HG02798 (cell line): ENCODE data around the gene NGF.

ENCODE experiments used
- ATAC-seq: cut with Tn5 transposase; IDR thresholded peaks from one replicate; pipeline ENCODE4 v1.9.1; 2021; ENCODE audit warnings: mild to moderate bottlenecking; ENCODE audit not compliant: unreplicated experiment, poor library complexity

Gene NGF

DNA sequence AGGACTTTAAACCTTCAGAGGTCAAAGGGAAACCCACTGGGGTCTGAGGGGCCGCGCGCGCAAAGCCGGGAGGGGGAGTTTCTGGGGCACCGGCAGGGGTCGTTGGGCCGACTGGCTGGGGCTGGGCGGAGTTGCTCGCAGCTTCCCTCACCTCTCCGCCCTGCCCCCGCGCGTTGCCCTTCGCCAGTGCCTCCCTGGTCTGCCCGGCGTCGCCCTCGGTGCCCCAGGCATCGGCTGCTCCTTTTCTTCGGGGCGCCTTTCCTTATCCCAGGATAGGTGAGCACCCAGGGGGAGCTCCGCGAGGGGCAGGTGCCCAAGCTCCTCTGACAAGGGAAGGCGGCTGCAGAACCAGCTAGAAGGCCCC is 390 bp upstream of the NGF start:
- no peak for ATAC-seq

DNA sequence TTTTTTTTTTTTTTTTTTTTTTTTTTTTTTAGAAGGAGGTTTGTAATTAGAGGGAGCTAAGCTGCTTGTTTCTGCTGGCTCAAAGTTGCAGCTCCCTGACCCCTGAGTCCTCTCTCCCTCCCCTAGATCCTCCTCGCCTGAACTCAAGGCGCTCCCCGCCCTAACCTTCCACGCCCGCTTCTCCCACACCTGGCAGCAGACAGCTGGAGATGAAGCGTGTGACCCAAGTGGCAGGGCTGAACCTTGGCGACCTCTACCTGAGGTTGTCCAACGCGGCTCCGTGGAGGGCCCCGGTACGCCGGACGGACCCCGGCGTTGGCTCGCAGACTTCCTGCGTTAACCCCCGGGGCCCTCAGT is 795 bp downstream of the NGF start:
- ATAC-seq = no peak

- no peak for ATAC-seq
These were observed 1.3 kb downstream of the NGF start for GRCh38 chr1:115336741-115337140.

DNA sequence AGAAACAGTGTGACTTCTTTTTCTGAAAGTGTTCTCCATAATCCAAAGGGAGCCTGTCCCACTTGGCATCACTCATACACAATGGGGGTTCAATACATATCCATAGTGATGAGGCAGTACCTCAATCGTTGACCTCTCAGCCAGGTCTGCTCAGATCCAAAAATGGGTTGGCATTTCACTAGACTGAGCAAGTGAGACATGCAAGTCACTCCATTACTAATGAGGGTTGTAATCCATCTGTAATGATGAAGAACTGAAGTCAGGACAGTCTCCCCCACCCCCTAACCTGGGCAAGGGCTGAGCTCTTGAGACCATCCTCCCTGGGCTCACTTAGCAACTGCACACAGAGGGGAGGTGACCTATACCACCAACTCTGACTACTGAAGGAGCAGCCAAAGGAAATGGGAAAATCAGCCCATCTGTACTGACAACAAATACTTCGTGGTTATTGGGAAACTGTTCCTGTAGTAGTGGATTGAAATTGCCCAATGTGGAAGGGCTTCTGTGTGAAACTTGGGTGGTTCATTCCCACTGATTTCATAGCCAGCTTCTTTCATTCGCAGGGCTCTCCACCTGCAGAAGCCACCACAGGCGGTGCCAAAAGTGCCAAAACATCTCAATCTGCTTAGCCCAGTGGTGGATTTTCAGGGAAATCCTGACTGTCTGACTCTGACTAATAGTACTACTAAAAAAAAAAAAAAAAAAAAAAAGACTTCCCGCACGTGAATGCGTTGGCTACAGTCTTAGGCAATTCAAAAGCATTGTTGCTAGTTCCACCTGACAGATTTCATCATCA is 5.0 kb downstream of the NGF start:
- no peak for ATAC-seq

GRCh38 chr1:115331558-115332331 is 6.3 kb downstream of the NGF start:
- ATAC-seq = no peak

DNA sequence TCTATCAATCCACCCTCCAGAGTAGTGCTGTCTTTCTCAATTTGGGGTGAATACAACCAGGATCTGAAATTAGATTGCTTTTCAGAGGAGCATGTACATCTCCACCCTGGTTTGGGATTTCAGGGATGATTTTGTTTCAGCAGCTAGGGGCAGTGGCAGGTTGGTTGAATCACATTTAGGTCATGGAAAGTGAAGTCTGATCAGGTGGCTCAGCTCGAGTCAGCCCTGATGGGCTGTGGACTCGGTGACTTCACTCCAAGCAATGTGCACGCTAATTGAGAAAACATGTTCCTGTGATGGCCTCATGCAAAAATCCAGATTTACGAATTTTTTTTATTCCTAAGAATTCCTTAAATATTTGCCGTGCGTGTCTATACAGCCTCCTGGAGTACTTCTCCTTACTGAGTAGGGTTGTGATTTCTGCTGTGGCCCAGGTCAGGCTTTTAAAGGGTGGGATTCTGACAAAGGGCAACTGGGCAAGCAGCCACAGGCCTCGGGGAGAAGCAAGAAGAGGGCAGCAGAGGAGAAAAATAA is 7.5 kb downstream of the NGF start:
- no peak for ATAC-seq

DNA sequence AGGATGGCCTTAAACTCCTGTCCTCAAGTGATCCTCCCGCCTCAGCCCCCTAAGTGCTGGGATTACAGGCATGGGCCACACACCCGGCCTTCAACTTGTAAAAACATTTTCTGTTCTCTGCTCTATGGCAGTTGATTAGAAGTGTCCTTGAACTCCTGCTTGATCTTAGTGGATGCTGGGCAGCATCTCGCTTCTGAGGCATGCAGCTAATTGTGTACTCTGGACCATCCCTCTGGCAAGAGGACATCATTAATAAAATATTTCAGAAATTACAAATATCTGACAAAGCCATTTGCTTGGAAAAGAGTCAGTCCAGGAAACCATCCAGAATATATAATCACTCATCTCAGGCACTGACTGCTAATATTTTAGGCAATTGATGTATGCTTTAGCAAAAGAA is 8.1 kb downstream of the NGF start:
- ATAC-seq = no peak

DNA sequence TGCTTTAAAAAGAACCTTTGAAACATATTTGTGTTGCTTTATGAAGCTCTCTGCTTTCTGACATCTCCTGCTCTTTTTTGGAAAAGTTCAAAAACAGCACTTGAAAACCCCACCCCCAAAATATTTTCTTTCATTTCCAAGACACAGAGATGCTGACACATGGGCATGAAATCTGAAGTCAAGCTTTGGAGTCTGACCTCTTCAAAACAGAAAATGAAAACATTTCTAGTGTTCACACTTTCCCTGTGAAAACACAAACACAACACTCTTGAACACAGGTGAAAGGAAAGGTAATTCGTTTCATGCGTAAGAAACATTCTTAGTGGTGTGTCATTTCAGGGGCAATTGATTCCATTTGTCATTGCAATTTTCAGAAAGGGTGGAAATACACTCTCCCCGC is 10.8 kb downstream of the NGF start:
- ATAC-seq = no peak

GRCh38 chr1:115326419-115326818 is 11.6 kb downstream of the NGF start:
- ATAC-seq = no peak

DNA sequence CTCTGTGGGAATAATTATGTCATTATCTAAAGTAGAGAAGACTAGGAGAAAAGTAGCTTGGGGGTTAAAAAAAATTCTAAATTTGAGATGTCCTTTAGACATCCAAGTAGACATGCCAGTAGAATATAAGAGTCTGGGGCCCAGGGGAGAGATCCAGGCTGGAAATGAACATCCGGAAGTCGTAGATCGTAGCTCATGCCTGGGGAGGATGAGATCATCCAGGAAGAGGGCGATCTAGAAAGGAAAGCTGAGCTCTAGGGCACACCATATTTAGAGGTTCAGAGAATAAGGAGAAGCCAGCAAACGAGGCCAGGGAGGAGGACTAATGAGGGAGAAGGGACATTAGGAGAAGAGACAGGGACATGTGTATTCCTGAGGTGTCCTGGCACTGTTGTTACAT is 12.2 kb downstream of the NGF start:
- ATAC-seq = no peak

GRCh38 chr1:115324649-115325420 is 13.2 kb downstream of the NGF start:
- ATAC-seq = no peak

- ATAC-seq = no peak
These were observed 14.6 kb downstream of the NGF start for GRCh38 chr1:115323366-115324004.

DNA sequence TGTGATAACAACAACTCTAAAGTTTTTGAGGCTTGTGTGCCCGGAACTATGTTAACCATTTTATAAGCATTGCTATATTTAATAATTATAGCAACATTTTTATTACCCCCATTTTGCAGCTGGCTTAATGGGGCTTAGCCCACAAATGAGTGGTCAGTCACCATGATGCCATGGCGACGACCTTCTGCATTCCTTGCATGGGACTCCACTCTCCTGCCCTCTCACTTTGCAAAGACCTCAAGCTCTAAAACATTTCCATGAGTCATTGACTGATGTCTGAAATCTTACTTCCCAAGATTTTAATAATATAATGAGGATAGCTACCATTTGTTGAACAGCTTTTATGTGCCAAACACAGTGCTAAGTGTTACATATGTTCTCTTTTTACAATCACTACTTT is 15.4 kb downstream of the NGF start:
- no peak for ATAC-seq

DNA sequence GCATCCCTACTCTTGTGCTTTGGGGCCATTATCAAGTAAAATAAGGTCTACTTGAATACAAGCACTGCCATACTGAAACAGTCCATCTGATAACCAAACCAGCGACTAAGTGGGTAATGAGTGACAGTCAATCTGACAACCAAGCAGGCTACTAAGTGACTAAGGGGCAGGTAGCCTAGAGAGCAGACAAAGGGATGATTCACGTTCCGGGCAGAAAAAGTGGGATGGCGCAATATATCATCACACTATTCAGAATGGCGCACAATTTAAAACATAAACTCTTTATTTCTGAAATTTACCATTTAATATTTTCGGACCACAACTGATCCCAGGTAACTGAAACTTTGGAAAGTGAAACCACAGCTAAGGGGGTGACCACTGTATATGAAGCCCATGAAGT is 17.7 kb downstream of the NGF start:
- no peak for ATAC-seq

- ATAC-seq = no peak
These were observed 18.3 kb downstream of the NGF start for GRCh38 chr1:115319706-115320105.

DNA sequence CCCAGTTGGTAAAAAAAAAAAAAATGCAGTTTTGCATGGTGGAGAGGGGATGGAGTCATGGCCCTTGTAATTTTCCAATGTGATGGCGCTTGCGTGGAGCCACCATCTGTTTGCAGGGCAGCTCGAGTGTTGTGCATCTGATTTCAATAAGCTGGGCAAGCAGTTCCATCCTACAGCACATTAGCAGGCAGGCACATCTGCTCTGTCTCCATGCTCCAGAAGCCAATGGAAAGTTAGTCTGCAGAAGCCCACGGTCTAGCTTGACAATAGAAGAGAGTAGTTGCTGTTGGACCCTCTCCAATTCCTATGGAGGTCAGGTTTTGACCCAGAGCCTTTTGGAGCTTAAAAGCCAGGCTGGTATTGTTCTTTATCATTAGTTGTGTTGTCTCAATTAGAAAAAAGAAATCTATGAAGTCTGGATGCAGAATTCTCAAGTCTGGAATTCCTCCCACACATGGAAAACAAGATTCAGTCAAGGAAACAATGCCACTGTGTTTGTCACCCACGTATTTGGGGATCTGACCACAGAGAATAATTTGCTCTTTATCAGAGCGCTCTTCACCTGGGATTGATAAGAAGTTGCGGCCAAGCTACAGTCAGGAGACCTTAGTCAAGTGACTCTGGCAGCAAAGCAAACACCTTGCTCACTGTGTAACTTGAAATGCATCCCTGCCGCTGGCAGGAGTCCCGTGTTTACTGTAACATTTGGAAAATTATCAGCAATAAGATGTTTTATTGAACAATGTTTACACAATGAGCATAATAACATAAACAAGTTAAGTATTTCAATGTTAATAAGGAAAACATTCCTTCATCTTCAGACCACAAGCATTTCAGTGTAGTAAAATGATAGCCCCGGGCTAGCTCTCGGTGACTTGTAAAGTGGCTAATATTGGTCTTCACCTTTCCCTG is 20.7 kb downstream of the NGF start:
- no peak for ATAC-seq

- no peak for ATAC-seq
These were observed 23.3 kb downstream of the NGF start for GRCh38 chr1:115314765-115315164.

DNA sequence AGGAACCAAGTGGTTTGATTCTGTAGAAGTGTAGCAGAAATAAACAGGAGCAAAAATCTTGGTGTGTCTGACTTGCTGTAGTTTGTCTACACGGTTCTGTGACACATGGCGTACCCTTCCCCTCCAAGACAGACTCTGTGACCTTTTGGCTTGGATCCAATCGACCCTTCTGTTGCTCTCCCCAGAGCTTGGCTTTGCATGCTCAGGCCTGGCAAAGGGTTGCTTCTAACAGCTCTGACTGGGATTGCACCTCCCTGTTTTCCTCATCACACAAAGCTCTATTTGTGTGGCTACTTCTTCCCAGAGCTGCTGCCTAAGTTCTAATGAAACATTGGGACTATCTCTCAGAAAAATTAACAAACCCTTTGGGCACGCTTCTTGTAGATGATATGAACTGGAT is 24.0 kb downstream of the NGF start:
- no peak for ATAC-seq

GRCh38 chr1:115313182-115313581 is 24.9 kb downstream of the NGF start:
- ATAC-seq = no peak

GRCh38 chr1:115312742-115313141 is 25.3 kb downstream of the NGF start:
- no peak for ATAC-seq
